Thyroid gland (tissue), 4 donors: ENCODE data around the gene KRTAP1-3. TPM values are rescaled to one million over a fixed set of nuclear protein-coding genes. Genes with fewer than 3 reads are reported as not detected.

ENCODE experiments used
- DNase-seq, 2 donors: peaks; one replicate each; pipeline ENCODE4 v3.0.0-alpha.2; 2019
- H3K27ac ChIP-seq, 3 donors: fragments of 200-600 bp; sonication (generic); 1 replicate in 2 of 3; 2 replicates in 1 of 3; pipeline ENCODE4 v1.5.1; 2016 to 2019; ENCODE audit warnings: mild to moderate bottlenecking in 1 of 3, moderate library complexity in 1 of 3
- H3K27me3 ChIP-seq: fragments of 200-600 bp; sonication (generic); one replicate; pipeline ENCODE4 v1.5.1; 2019
- H3K36me3 ChIP-seq, 2 donors: fragments of 200-600 bp; sonication (generic); one replicate each; pipeline ENCODE4 v1.5.1; 2016 to 2019
- H3K4me1 ChIP-seq, 2 donors: fragments of 200-600 bp; sonication (generic); one replicate each; pipeline ENCODE4 v1.5.1; 2017 to 2019
- H3K4me3 ChIP-seq, 3 donors: fragments of 200-600 bp; sonication (generic); replicated peaks in 1 of 3; 1 replicate in 2 of 3; 2 replicates in 1 of 3; pipeline ENCODE4 v1.5.1; 2016; ENCODE audit warnings: mild to moderate bottlenecking in 1 of 3
- H3K9me3 ChIP-seq: fragments of 200-600 bp; sonication (generic); one replicate; pipeline ENCODE4 v1.5.1; 2017
- POLR2A ChIP-seq, 2 donors: fragments of 450-650 bp; IDR thresholded peaks; one replicate each; pipeline ENCODE4 v1.6.1; 2017; ENCODE audit warnings: antibody characterized with exemption in 2 of 2, mild to moderate bottlenecking in 2 of 2, moderate library complexity in 1 of 2
- WGBS, 2 donors: methylation state at CpG; one replicate each; pipeline ENCODE4 v1.1.5; 2017; 5-methylcytosine and 5-hydroxymethylcytosine counted together
- intact Hi-C: fragments of 100-400 bp; cut with DNase I; formaldehyde crosslinking; loops from one replicate; pipeline ENCODE4 v1.15.1; 2023
- total RNA-seq, 4 donors: library from RNA; depleted of rRNA; stranded (reverse); fragments of >200 nt; gene quantifications; one replicate each; pipeline ENCODE4 v1.2.3, GENCODE V29; 2016
- TF ChIP-seq, protein P1 (sequence below), 6 experiments: fragments of 200-600 bp in 3 of 6; fragments of 450-650 bp in 3 of 6; sonication (generic) in 3 of 6; IDR thresholded peaks; one replicate each; pipeline ENCODE4 v1.5.1; 2016 to 2019; ENCODE audit warnings: antibody characterized with exemption in 6 of 6, mild to moderate bottlenecking in 2 of 6, inconsistent platforms in 1 of 6, moderate library complexity in 1 of 6

Gene KRTAP1-3
- total RNA-seq, 4 donors from 2014 or later: not detected

DNA sequence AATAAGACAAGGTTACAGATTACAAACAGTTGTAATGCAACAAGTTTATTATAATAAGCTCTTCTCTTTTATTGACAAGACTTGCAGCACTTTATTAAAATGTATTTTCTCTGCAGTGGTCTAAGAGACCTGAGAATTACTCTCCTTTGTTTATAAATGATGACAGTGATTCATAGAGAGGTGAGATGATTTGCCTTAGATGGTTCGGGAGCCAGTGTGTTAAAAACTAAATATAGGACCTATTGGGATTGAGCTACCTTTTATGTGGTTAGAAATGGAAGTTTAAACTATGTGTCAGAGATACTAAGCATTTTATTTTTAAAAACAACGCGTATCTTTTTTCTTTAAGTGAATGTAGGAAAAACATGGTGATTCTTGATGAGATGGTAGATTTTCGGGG is 37.8 kb downstream of the KRTAP1-3 start:
- intact Hi-C loops: no loop called here
- H3K27me3 ChIP-seq: no peaks in the 10 kb centered on the region

DNA sequence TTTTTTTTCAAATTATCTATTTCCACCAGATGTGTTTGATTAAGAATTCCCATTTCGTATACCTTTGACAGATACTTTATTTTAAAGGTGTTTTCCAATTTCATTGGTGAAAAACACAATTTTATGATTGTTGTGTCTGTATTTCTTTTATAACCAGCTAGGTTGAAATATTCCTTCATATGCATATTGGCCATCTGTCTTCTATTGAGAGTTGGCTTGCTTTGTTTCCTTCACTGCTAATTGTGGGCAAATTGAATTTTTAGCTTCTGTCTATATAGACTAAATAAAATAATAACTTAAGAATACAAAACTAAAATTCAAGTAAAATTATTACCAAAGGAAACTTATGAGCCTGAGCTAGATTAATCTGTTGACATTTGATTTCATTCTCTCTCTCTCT is 39.6 kb downstream of the KRTAP1-3 start:
- Histone ChIP-seq H3K27ac (no peak overlapping the region), H3K4me3 (no peak overlapping the region), H3K4me1 (no peaks in the 10 kb centered on the region), H3K27me3 (no peaks in the 10 kb centered on the region), H3K36me3 (no peaks in the 10 kb centered on the region), H3K9me3 (no peaks in the 10 kb centered on the region)
- TF ChIP-seq POLR2A (IDR thresholded peaks at IDR 0.05): no peak
- TF ChIP-seq, protein P1, sequence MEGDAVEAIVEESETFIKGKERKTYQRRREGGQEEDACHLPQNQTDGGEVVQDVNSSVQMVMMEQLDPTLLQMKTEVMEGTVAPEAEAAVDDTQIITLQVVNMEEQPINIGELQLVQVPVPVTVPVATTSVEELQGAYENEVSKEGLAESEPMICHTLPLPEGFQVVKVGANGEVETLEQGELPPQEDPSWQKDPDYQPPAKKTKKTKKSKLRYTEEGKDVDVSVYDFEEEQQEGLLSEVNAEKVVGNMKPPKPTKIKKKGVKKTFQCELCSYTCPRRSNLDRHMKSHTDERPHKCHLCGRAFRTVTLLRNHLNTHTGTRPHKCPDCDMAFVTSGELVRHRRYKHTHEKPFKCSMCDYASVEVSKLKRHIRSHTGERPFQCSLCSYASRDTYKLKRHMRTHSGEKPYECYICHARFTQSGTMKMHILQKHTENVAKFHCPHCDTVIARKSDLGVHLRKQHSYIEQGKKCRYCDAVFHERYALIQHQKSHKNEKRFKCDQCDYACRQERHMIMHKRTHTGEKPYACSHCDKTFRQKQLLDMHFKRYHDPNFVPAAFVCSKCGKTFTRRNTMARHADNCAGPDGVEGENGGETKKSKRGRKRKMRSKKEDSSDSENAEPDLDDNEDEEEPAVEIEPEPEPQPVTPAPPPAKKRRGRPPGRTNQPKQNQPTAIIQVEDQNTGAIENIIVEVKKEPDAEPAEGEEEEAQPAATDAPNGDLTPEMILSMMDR (IDR thresholded peaks at IDR 0.05): no peak
- intact Hi-C loops: no loop called here
- no peak for DNase-seq
- 74 to 87% methylated on average over 1 of the region's 1 CpG for WGBS, 2 donors

More for the DNA sequence above, 37.8 kb downstream of the KRTAP1-3 start:
- Histone ChIP-seq H3K27ac (no peak overlapping the region), H3K9me3 (no peaks in the 10 kb centered on the region), H3K4me3 (no peak overlapping the region), H3K36me3 (no peaks in the 10 kb centered on the region), H3K4me1 (no peaks in the 10 kb centered on the region)
- TF ChIP-seq POLR2A (IDR thresholded peaks at IDR 0.05): no peak
- TF ChIP-seq, protein P1 (IDR thresholded peaks at IDR 0.05): no peak
- WGBS, 2 donors: 87 to 92% methylated on average over 4 of the region's 4 CpGs
- DNase-seq: no peak

DNA sequence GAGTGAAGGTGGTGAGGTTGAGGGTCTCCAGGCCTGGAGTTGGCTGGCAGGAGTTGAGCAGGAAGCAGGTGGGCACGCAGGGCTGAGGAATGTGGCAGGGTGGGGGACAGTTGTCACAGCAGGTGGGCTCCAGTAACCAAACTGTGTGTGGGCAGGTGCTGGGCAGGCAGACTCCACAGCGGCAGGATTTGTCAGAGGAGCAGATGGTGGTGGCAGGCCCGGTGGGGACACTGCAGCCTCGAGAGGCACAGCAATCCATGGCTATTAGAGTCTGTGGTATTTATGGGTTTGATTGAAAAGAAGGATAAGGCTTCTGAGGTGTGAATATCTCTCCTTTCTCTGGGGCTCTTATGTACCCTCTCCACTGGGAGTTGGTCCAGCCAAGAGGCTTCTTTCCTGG is 40.8 kb downstream of the KRTAP1-3 start, which contains the start of gene KRTAP3-3:
KRTAP3-3 (minus strand) TSS at position 326 of the 400 bp plus-strand sequence; CDS start at position 259, 67 bp downstream.
- H3K27ac ChIP-seq: no peak within 1 kb of the TSS
- TF ChIP-seq, protein P1 (IDR thresholded peaks at IDR 0.05): no peak
- TF ChIP-seq POLR2A (IDR thresholded peaks at IDR 0.05): no peak
- no peaks in the 10 kb centered on the region for H3K36me3 ChIP-seq
- no peaks in the 10 kb centered on the region for H3K27me3 ChIP-seq
- H3K4me3 ChIP-seq: no peak within 1 kb of the TSS
- H3K9me3 ChIP-seq: no peaks in the 10 kb centered on the region
- intact Hi-C loops: no loop called here
- DNase-seq: no peak
- H3K4me1 ChIP-seq: no peaks in the 10 kb centered on the region
- 44 to 59% methylated on average over 4 of the region's 4 CpGs for WGBS, 2 donors

DNA sequence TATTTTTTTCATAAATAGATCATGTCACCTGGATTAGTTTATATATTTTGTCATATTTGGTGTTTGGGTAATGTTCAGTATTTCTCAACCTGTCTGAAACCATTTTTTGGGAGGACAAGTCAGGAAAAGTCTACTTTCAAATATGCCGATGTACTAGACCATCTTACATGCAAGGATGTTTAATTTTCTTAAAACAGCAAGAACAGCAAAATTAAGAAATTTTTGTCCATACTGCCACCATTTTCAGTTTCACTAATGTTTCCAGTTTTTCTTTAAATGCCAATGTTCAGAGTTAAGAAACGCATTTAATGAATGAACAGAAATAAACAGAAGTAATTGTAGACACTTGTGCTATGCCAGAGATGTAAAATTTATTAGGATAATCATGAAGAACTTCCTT is 41.6 kb downstream of the KRTAP1-3 start:
- no peaks in the 10 kb centered on the region for H3K27me3 ChIP-seq
- no peaks in the 10 kb centered on the region for H3K4me1 ChIP-seq
- 93 to 96% methylated on average over 2 of the region's 2 CpGs for WGBS, 2 donors
- H3K36me3 ChIP-seq: no peaks in the 10 kb centered on the region
- DNase-seq: no peak
- H3K27ac ChIP-seq: no peak overlapping the region
- H3K9me3 ChIP-seq: no peaks in the 10 kb centered on the region
- H3K4me3 ChIP-seq: no peak overlapping the region
- TF ChIP-seq, protein P1 (IDR thresholded peaks at IDR 0.05): no peak
- TF ChIP-seq POLR2A (IDR thresholded peaks at IDR 0.05): no peak
- intact Hi-C loops: no loop called here

GRCh38 chr17:40992666-40993065 is 42.0 kb downstream of the KRTAP1-3 start:
- H3K27ac ChIP-seq: no peak overlapping the region
- intact Hi-C loops: no loop called here
- H3K4me3 ChIP-seq: no peak overlapping the region
- DNase-seq: no peak
- no peak for TF ChIP-seq POLR2A (IDR thresholded peaks at IDR 0.05)
- TF ChIP-seq, protein P1 (IDR thresholded peaks at IDR 0.05): no peak
- H3K36me3 ChIP-seq: no peaks in the 10 kb centered on the region
- H3K27me3 ChIP-seq: no peaks in the 10 kb centered on the region
- WGBS, 2 donors: 89 to 92% methylated on average over 3 of the region's 3 CpGs
- H3K9me3 ChIP-seq: no peaks in the 10 kb centered on the region
- H3K4me1 ChIP-seq: no peaks in the 10 kb centered on the region
